K562 (cell line): ENCODE measurements around the gene ATP6V0D1. TPM values are rescaled to one million over a fixed set of nuclear protein-coding genes. Genes with fewer than 3 reads are reported as not detected.

Experiments
- CTBP1 ChIP-seq: fragments of 450-650 bp; IDR thresholded peaks from 2 replicates; pipeline ENCODE4 v1.6.1; 2016; ENCODE audit warnings: borderline replicate concordance
- RUNX1 ChIP-seq: sonication (generic); IDR thresholded peaks from 2 replicates; pipeline ENCODE4 v1.6.1; 2016; ENCODE audit warnings: antibody characterized with exemption, low read depth
- polyA plus RNA-seq, 8 experiments: library from polyadenylated mRNA; depleted of rRNA in 4 of 8; stranded (reverse) in 5 of 8; unstranded in 3 of 8; fragments of >200 nt; fragmentation: Nextera tagmentation in 2 of 8; fragmentation: Illumina TruSeq in 1 of 8; extraction: Ambion mirVana in 2 of 8; extraction: Trizol in 1 of 8; gene quantifications; 2 replicates each; pipeline versions ENCODE4 v1.2.1 to v1.2.3, GENCODE V29; 2011 to 2014; ENCODE audit warnings: inconsistent platforms in 1 of 8, missing spikeins in 1 of 8
- total RNA-seq, 7 experiments: library from RNA; depleted of rRNA in 6 of 7; stranded (reverse); fragments of >200 nt in 6 of 7; fragmentation: Illumina TruSeq in 2 of 7; extraction: Trizol in 2 of 7; gene quantifications; 2 replicates each; pipeline versions ENCODE4 v1.2.1 to v1.2.3, GENCODE V29; 2011 to 2021; ENCODE audit warnings: low replicate concordance in 1 of 7
- TF ChIP-seq, protein P1 (sequence below): fragments of 200-800 bp; sonication (Bioruptor generic); IDR thresholded peaks from 2 replicates; pipeline ENCODE4 v1.6.1; 2016; ENCODE audit warnings: missing genetic modification characterization, missing compliant biosample characterization
- TF ChIP-seq, protein P2 (sequence below), 2 experiments: fragments of 450-650 bp; IDR thresholded peaks; 2 replicates each; pipeline ENCODE4 v1.6.1; 2016; ENCODE audit warnings: mild to moderate bottlenecking in 2 of 2, borderline replicate concordance in 1 of 2, low read depth in 1 of 2, moderate library complexity in 1 of 2

ATP6V0D1 gene
- total and polyA plus RNA-seq, 9 of the 15 experiments (the other 6 are each of a cell fraction or from before 2014, with no cell fraction given): 23.2 to 69.7 (median 45.6) TPM

DNA sequence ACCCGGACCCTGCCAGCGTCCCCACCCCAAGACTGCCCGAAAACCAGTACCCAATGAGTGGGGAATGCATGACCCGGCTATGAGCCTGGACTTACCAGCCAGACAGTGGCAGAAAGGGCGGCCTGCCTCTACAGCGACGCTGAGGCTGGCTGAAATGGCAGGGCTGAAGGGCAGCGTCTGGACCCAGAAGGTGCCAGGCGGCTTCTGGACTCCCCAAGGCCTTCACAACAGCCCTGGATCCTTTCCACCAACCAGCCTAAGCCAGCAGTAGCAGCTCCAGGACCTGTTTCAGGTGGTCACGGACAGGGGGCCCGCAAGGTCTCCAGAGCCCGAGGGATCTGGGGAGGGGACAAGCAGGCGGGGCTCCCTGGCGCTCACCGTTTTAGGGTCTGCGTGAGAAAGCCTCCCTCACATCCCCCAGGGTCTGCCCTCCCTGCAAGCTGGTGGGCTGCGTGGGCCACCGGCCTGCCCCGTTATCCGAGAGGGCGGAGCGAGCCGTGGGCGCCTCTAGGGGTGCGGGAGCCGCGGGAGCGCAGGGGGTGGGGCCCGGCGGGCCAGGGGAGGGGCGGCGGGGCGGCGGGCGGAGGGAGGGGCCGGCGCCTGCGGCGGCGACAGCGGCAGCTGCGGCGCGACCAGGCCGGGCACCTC lies 47.4 kb upstream of the ATP6V0D1 start, which contains the start of gene RIPOR1 (continued):
- TF ChIP-seq, protein P1, sequence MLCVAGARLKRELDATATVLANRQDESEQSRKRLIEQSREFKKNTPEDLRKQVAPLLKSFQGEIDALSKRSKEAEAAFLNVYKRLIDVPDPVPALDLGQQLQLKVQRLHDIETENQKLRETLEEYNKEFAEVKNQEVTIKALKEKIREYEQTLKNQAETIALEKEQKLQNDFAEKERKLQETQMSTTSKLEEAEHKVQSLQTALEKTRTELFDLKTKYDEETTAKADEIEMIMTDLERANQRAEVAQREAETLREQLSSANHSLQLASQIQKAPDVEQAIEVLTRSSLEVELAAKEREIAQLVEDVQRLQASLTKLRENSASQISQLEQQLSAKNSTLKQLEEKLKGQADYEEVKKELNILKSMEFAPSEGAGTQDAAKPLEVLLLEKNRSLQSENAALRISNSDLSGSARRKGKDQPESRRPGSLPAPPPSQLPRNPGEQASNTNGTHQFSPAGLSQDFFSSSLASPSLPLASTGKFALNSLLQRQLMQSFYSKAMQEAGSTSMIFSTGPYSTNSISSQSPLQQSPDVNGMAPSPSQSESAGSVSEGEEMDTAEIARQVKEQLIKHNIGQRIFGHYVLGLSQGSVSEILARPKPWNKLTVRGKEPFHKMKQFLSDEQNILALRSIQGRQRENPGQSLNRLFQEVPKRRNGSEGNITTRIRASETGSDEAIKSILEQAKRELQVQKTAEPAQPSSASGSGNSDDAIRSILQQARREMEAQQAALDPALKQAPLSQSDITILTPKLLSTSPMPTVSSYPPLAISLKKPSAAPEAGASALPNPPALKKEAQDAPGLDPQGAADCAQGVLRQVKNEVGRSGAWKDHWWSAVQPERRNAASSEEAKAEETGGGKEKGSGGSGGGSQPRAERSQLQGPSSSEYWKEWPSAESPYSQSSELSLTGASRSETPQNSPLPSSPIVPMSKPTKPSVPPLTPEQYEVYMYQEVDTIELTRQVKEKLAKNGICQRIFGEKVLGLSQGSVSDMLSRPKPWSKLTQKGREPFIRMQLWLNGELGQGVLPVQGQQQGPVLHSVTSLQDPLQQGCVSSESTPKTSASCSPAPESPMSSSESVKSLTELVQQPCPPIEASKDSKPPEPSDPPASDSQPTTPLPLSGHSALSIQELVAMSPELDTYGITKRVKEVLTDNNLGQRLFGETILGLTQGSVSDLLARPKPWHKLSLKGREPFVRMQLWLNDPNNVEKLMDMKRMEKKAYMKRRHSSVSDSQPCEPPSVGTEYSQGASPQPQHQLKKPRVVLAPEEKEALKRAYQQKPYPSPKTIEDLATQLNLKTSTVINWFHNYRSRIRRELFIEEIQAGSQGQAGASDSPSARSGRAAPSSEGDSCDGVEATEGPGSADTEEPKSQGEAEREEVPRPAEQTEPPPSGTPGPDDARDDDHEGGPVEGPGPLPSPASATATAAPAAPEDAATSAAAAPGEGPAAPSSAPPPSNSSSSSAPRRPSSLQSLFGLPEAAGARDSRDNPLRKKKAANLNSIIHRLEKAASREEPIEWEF: no peak
- TF ChIP-seq CTBP1: no peak
- TF ChIP-seq, protein P2, sequence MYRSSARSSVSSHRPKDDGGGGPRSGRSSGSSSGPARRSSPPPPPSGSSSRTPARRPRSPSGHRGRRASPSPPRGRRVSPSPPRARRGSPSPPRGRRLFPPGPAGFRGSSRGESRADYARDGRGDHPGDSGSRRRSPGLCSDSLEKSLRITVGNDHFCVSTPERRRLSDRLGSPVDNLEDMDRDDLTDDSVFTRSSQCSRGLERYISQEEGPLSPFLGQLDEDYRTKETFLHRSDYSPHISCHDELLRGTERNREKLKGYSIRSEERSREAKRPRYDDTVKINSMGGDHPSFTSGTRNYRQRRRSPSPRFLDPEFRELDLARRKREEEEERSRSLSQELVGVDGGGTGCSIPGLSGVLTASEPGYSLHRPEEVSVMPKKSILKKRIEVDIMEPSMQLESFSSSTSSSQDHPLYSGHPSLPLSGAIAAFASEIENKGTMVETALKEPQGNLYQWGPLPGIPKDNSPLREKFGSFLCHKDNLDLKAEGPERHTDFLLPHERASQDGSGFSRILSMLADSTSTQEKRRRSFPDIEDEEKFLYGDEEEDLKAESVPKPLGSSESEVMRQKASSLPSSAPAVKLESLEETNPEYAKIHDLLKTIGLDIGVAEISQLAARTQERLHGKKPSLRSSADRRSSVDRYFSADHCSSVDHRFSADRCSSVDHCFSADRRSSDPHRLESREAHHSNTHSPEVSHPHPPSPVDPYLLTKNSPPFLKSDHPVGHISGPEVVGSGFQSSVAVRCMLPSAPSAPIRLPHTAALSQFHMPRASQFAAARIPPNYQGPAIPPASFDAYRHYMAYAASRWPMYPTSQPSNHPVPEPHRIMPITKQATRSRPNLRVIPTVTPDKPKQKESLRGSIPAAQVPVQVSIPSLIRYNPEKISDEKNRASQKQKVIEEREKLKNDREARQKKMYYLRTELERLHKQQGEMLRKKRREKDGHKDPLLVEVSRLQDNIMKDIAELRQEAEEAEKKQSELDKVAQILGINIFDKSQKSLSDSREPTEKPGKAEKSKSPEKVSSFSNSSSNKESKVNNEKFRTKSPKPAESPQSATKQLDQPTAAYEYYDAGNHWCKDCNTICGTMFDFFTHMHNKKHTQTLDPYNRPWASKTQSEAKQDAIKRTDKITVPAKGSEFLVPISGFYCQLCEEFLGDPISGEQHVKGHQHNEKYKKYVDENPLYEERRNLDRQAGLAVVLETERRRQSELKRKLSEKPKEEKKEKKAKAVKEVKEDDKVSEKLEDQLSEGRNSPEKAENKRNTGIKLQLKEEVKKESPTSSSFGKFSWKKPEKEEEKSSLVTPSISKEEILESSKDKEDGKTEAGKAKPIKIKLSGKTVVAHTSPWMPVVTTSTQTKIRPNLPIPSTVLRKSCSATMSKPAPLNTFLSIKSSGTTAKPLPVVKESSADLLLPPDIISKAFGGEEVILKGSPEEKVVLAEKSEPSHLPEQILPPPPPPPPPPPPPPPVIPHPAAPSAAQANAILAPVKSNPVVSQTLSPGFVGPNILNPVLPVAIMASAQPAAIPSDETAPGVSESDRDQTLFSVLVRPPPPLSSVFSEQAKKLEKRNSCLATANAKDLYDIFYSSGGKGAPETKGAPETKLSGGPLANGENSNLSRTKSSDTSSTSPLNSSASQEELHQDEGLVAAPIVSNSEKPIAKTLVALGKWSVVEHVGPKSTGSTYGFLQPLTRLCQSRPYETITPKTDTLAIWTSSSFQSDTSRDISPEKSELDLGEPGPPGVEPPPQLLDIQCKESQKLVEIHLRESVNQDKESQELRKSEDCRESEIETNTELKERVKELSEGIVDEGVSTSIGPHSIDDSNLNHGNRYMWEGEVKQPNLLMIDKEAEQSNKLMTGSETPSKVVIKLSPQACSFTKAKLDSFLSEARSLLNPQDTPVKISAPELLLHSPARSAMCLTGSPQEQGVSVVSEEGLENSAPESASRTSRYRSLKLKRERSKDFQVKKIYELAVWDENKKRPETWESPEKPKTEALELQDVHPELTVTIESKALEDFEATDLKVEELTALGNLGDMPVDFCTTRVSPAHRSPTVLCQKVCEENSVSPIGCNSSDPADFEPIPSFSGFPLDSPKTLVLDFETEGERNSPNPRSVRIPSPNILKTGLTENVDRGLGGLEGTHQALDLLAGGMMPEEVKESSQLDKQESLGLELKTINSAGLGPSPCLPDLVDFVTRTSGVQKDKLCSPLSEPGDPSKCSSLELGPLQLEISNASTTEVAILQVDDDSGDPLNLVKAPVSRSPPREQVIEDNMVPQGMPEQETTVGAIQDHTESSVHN (IDR thresholded peaks at IDR 0.05; ENCODE audit: borderline replicate concordance in 1 of 2, low read depth in 1 of 2): no peak
- TF ChIP-seq RUNX1: no peak
